Activated CD4-positive, alpha-beta T cell treated with anti-CD3 and anti-CD28 coated beads for 24 hours (primary cell): ENCODE data around the gene PAF1.
"Not testable (repeated sequence)": the region's sequence is repeated elsewhere in the genome, so short reads cannot be mapped to it uniquely, and the experiment has no call there.

Experiments used
- DNase-seq, 2 donors: peaks; one replicate each; pipeline ENCODE4 v3.0.0-alpha.2; 2020; ENCODE audit warnings: low read depth in 2 of 2

The PAF1 gene

DNA sequence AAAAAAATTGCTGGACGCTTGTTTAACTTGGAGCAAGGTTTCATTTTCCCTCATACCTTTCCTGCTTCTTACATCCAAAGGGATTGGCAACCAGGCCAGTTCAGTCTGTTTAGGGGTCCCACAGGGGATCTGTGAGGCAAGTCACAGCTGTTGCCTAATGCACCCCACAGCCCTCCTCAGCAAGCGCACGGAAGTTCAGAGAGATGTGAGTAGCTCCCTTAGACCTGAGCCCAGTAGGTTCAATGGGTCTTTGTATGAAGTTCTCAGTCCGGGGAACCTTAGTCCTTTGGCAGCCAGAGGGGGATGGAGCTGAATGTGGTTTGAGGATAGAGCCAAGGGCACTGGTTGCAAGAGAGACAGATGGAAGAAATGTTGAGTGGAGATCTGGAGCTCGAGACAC, 35.7 kb downstream of the PAF1 start:
- DNase-seq = no peak

GRCh38 chr19:39352381-39353255, 38.3 kb downstream of the PAF1 start:
- no peak for DNase-seq

- DNase-seq = peak; percentile 25 to 54
Measured at GRCh38 chr19:39351537-39352064, 39.3 kb downstream of the PAF1 start.

DNA sequence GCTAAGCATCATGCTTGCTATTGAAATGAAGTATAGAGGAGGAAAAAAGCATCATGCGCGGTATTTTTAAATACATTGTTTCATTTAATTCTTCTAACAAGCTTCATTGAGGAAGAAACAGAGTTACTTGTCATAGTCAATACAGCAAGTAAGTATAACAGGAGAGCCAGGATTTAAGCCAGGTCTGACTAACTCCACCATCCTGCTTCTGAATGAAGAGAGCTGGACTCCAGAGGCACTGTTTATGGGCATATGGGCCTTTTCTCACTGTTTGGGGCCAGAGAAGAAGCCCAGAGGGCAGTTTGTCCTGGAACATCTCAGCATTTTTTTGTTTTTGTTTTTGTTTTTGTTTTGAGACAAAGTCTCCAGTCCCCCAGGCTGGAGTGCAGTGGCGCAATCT, 40.8 kb downstream of the PAF1 start:
- DNase-seq = no peak

DNA sequence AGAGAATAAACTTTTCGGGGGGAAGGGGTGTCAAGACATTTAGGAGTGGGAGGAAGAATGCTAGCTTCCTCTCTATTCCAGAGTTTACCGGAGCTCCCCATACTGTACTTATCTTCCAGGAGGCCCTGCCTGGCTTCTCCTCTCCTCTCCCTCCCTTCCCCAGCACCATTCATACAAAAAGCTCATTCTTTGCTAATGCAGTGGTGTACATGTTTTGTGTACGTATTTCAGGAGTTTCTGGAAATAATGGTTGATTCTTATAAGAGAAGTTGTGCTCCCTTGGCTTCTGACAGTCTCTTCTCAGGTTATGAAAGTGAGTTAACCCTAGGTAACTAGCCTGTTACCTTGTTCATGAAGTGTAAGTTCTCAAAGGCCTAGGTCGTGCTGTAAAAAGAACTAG, 41.6 kb downstream of the PAF1 start:
- DNase-seq = no peak

DNA sequence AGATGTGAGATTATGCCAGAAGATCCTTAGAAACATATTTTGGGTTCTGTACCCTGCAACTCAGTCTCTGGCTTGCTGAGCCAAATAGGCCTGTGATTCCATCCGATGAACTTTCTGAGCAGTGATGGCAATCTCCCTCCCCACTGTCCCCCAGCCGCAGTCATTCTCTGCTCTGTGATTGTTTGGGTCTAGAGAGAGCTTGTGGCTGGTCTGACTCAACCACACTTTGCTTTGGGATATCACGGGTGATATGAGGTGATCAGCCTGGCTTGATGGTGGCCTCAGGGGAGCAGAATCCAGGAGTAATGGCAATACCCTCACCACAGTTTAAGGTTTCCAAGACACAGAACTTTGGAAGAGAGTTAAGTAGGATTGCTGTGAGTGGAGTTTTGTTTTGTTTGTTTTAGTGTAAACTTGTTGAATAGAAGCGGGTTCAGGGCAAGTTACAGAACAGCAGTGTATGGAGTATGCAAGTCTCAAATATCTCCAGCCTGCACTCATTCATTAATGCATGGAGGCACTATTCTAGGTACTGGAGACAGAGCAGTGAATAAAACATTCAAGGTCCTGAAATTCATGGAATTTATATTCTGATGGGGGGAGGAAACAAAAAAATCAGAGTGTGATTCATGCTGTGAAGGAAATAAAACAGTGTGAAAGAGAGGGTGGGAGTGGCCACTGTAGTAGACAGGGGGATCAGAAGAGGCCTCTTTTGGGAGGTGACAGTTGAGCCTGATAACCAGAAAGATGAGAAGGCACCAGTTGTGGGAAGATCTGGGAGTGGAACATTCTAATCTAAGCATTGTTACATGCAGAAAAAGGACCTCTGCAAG, 43.4 kb downstream of the PAF1 start:
- DNase-seq = no peak

DNA sequence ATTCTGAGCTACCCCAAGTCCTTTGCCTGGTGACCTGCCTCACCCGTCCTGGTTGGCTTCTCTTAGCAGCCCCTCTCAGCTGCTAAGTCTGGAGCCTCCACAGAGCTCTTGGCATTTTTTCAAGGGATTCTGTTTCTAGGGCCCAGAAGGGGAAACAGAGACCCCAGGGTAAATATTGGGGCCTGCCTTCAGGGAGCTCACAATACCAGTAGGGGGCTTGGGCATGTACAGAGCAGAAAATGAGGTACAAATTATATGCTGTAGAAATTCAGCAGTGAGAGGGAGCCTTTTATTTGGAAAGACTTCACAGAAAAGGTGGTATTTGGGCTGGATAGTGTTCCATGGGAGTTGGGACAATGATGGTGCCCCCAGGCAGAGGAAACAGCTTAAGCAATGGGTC, 45.0 kb downstream of the PAF1 start:
- no peak for DNase-seq

DNA sequence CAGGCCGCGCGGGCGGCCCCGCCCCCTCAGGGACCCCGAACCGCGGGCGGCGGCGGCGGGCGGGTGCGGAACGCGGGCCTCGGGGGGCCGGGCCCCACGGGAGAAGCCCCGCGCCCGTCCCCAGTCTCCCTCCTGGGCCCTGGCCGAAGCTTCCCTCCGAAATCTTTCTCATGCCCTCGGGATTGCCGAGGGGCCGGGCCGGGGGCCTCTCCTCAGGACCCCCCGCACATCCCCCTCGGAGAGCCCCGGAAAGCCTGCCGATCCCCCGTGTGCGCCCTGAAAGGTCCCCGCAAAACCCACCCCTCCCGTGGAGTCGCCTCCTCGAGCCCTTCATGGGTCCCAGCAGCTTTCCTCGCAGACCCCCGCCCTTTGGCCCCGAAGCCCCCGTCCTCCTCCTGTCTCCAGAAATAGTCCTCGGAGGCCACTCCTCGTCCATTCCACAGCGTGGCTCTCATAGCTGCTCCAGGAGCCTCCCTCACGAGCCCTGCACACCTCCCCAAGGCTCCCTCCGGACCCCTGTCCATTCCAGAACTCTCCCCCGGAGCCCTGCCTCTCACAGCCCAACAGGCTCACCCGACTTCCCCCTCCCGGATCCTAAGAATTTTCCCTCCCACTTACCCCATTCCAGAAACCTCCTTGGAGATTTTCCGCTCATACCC, 48.1 kb downstream of the PAF1 start:
- DNase-seq = no peak

DNA sequence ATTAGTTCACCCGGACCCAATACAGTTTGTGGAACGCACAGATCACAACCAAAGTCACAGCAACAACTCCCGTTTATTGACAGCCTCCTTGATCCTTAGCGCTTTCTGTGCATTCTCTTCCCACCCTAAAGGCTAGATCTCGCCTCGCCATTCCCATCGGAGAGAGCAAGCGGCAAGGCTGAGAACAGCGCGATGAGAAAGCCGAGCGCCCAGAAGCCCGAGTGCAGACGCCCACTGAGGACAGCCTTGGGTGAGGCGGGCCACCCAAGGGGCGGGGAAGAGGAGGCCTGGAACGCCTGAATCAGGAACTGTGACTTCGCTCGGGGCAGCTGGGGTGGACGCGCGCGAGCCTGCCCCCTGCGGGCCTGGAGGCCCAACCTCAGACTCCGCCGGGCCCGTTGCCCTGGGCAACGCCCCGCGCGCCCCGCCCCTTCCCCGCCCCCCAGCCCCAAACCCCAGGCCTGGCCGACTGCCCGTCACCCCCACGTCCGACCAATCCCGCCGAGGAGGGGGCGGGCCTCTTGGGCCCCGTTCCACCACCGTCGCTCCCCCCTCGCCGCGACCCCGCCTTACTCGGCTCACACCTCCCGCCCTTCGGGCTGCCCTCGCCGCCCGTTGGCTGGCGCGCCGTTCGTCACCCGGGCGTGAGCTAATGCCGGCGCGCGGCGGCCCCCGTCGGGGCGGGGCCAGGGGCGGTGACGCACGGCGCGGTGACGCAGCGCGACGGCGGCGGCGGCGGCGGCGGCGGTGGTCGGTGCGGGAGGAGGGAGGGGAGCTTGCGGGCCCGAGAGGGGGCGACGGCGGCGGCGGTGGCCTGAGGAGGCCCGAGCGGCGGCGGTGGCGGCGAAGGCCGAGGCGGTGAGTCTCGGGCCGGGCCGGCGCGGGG, 48.9 kb downstream of the PAF1 start, which contains the start of gene SAMD4B:
Gene SAMD4B, plus strand, starts transcription at position 703 of the 886 bp plus-strand sequence. CDS start 14,473 bp downstream, outside the sequence.
- DNase-seq = peak; percentile 97 to 99

GRCh38 chr19:39341129-39341718, 49.7 kb downstream of the PAF1 start:
- DNase-seq = no peak

GRCh38 chr19:39340156-39340555, 50.8 kb downstream of the PAF1 start:
- DNase-seq = not testable (repeated sequence)

DNA sequence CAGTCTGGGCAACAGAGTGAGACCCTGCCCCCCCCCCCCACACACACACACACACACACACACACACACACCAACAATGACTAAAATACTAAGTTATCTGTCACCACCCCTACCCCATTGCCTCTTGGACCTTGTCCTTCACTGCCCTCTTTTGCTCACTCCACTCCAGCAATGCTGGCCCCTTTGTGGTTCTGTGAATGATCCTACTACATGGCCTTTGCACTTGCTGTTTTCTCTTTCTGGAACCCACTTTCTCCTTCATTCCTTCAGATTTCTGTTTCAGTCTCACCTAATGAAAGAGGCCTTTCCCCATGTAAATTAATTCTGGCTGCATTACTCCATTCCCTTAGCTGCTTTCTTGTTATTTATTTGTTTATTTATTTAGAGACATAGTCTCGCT, 51.2 kb downstream of the PAF1 start:
- no peak for DNase-seq

- no peak for DNase-seq
Measured at GRCh38 chr19:39336483-39336882, 54.4 kb downstream of the PAF1 start.
